SK-N-SH (cell line): ENCODE data around the gene TOMM40. TPM values are rescaled to one million over a fixed set of nuclear protein-coding genes. Genes with fewer than 3 reads are reported as not detected.

Experiments
- CTCF ChIA-PET: fragments of 300-600, 350-600 bp; formaldehyde crosslinking; extraction: SDS; loops from one replicate; lab custom pipeline; 2021; lab: Yijun Ruan, JAX
- POLR2A ChIA-PET: fragments of 350-600 bp; sonication (Branson Sonifier 250); formaldehyde crosslinking; extraction: SDS; loops from one replicate; lab custom pipeline; 2020; ENCODE audit warnings: antibody characterized with exemption, inconsistent platforms; lab: Yijun Ruan, JAX
- DNase-seq: peaks from one replicate; pipeline ENCODE4 v3.0.0; 2012
- H2AFZ ChIP-seq: fragments of 200-600 bp; sonication (generic); 2 replicates; pipeline ENCODE4 v1.8.1; 2016; ENCODE audit warnings: antibody characterized with exemption, mild to moderate bottlenecking, low read depth
- H3F3A ChIP-seq: fragments of 200-600 bp; sonication (generic); replicated peaks from 2 replicates; pipeline ENCODE3; 2016; ENCODE audit warnings: antibody characterized with exemption, mild to moderate bottlenecking; ENCODE audit not compliant: insufficient read depth
- H3K27ac ChIP-seq, 2 experiments: fragments of 200-500 bp in 1 of 2; fragments of 200-600 bp in 1 of 2; sonication (Bioruptor generic) in 1 of 2; sonication (generic), shearing (Covaris generic) in 1 of 2; 2 replicates each; pipeline versions ENCODE4 v1.5.1 to v1.6.1; 2014 to 2016; ENCODE audit warnings: low read depth in 2 of 2, inconsistent platforms in 1 of 2, low read length in 1 of 2, mild to moderate bottlenecking in 1 of 2, mixed read lengths in 1 of 2
- H3K27me3 ChIP-seq: fragments of 200-600 bp; sonication (generic), shearing (Covaris generic); 2 replicates; pipeline ENCODE4 v1.6.1; 2016; ENCODE audit warnings: mixed run types; ENCODE audit not compliant: insufficient read depth
- H3K36me3 ChIP-seq, 2 experiments: fragments of 200-500 bp in 1 of 2; fragments of 200-600 bp in 1 of 2; sonication (Bioruptor generic) in 1 of 2; sonication (generic) in 1 of 2; replicated peaks in 1 of 2; 2 replicates each; pipeline versions ENCODE3 to v1.5.1; 2014 to 2016; ENCODE audit warnings: low read length in 1 of 2, mild to moderate bottlenecking in 1 of 2; ENCODE audit not compliant: insufficient read depth in 2 of 2, control insufficient read depth in 1 of 2
- H3K4me1 ChIP-seq, 2 experiments: fragments of 200-500 bp in 1 of 2; fragments of 200-600 bp in 1 of 2; sonication (Bioruptor generic) in 1 of 2; sonication (generic), shearing (Covaris generic) in 1 of 2; 2 replicates each; pipeline versions ENCODE4 v1.5.1 to v1.6.1; 2014 to 2016; ENCODE audit warnings: low read depth in 1 of 2, low read length in 1 of 2, mixed run types in 1 of 2; ENCODE audit not compliant: insufficient read depth in 2 of 2, control insufficient read depth in 1 of 2
- H3K4me2 ChIP-seq: fragments of 200-600 bp; sonication (generic), shearing (Covaris generic); 2 replicates; pipeline ENCODE4 v1.6.1; 2017; ENCODE audit warnings: mixed run types
- H3K4me3 ChIP-seq, 2 experiments: fragments of 200-500 bp in 1 of 2; fragments of 200-600 bp in 1 of 2; sonication (Bioruptor generic) in 1 of 2; sonication (generic), shearing (Covaris generic) in 1 of 2; 2 replicates each; pipeline versions ENCODE4 v1.5.1 to v1.8.1; 2014 to 2016; ENCODE audit warnings: low read depth in 2 of 2, inconsistent platforms in 1 of 2, low read length in 1 of 2, mild to moderate bottlenecking in 1 of 2, mixed read lengths in 1 of 2, moderate library complexity in 1 of 2
- H3K79me2 ChIP-seq: fragments of 200-600 bp; sonication (generic); 2 replicates; pipeline ENCODE4 v1.8.1; 2017; ENCODE audit warnings: mild to moderate bottlenecking; ENCODE audit not compliant: insufficient read depth
- H3K9ac ChIP-seq: fragments of 200-600 bp; sonication (generic); 2 replicates; pipeline ENCODE4 v1.6.1; 2017; ENCODE audit warnings: mixed run types
- H3K9me2 ChIP-seq: fragments of 200-600 bp; sonication (generic); 2 replicates; pipeline ENCODE4 v1.6.1; 2017; ENCODE audit warnings: mixed run types
- H3K9me3 ChIP-seq: fragments of 200-600 bp; sonication (generic); 2 replicates; pipeline ENCODE4 v1.6.1; 2017; ENCODE audit warnings: mixed run types, mild to moderate bottlenecking, moderate library complexity
- H4K20me1 ChIP-seq: fragments of 200-600 bp; sonication (generic); 2 replicates; pipeline ENCODE4 v1.6.1; 2017; ENCODE audit warnings: mild to moderate bottlenecking, mixed run types; ENCODE audit not compliant: insufficient read depth
- CHD2 ChIP-seq: fragments of 150-350 bp; IDR thresholded peaks from 2 replicates; pipeline ENCODE4 v1.6.1; 2018; ENCODE audit warnings: low read length; ENCODE audit not compliant: partially characterized antibody
- ELF1 ChIP-seq: IDR thresholded peaks from 2 replicates; pipeline ENCODE4 v1.4.0; 2012
- EP300 ChIP-seq, 2 experiments: IDR thresholded peaks; 2 replicates each; pipeline versions ENCODE4 v1.4.0 to v1.6.1; 2012; ENCODE audit warnings: borderline replicate concordance in 1 of 2, low read depth in 1 of 2, low read length in 1 of 2
- EZH2phosphoT487 ChIP-seq: fragments of 200-600 bp; sonication (generic); IDR thresholded peaks from 2 replicates; pipeline ENCODE4 v1.6.1; 2017; ENCODE audit warnings: low read depth, mixed run types, mild to moderate bottlenecking, antibody characterized with exemption, moderate library complexity, borderline replicate concordance
- FOSL2 ChIP-seq: IDR thresholded peaks from 2 replicates; pipeline ENCODE4 v1.4.0; 2012; ENCODE audit warnings: low read depth, mild to moderate bottlenecking, moderate library complexity, borderline replicate concordance
- FOXJ3 ChIP-seq: sonication (generic); formaldehyde crosslinking; IDR thresholded peaks from 2 replicates; pipeline ENCODE4 v1.5.1; 2020; ENCODE audit warnings: mild to moderate bottlenecking, missing genetic modification reagents
- FOXM1 ChIP-seq: IDR thresholded peaks from 2 replicates; pipeline ENCODE4 v1.4.0; 2012; ENCODE audit warnings: low read depth, mild to moderate bottlenecking
- GATA2 ChIP-seq: sonication (generic); formaldehyde crosslinking; IDR thresholded peaks from 2 replicates; pipeline ENCODE4 v1.5.0; 2020; ENCODE audit warnings: mild to moderate bottlenecking, missing genetic modification reagents
- JUND ChIP-seq: IDR thresholded peaks from 2 replicates; pipeline ENCODE4 v1.4.0; 2012
- MEF2A ChIP-seq: IDR thresholded peaks from 2 replicates; pipeline ENCODE4 v1.4.0; 2012; ENCODE audit warnings: low read depth, borderline replicate concordance
- RAD21 ChIP-seq: IDR thresholded peaks from 2 replicates; pipeline ENCODE4 v1.6.1; 2012; ENCODE audit warnings: mild to moderate bottlenecking, low read length
- RXRA ChIP-seq: IDR thresholded peaks from 2 replicates; pipeline ENCODE4 v1.4.0; 2012; ENCODE audit warnings: low read depth, mild to moderate bottlenecking, borderline replicate concordance
- TEAD4 ChIP-seq: IDR thresholded peaks from 2 replicates; pipeline ENCODE4 v1.4.0; 2012; ENCODE audit warnings: mild to moderate bottlenecking, borderline replicate concordance; ENCODE audit not compliant: insufficient read depth
- YY1 ChIP-seq: IDR thresholded peaks from 2 replicates; pipeline ENCODE4 v1.4.0; 2012; ENCODE audit warnings: low read depth, mild to moderate bottlenecking
- WGBS: methylation state at CpG from one replicate; pipeline ENCODE4 v1.1.6; 2017; ENCODE audit warnings: low lambda C conversion rate; 5-methylcytosine and 5-hydroxymethylcytosine counted together
- polyA plus RNA-seq, 3 experiments: library from polyadenylated mRNA; depleted of rRNA; stranded (reverse); fragments of >200 nt; gene quantifications; 2 replicates each; pipeline ENCODE4 v1.2.3, GENCODE V29; 2012
- TF ChIP-seq, protein P1 (sequence below): fragments of 150-350 bp; IDR thresholded peaks from 2 replicates; pipeline ENCODE4 v1.6.1; 2017; ENCODE audit warnings: antibody characterized with exemption, low read length, low read depth, borderline replicate concordance
- TF ChIP-seq, protein P2 (sequence below): IDR thresholded peaks from 2 replicates; pipeline ENCODE4 v1.4.0; 2012; ENCODE audit warnings: low read depth
- TF ChIP-seq, protein P3 (sequence below): fragments of 150-350 bp; IDR thresholded peaks from 2 replicates; pipeline ENCODE4 v1.6.1; 2016; ENCODE audit warnings: mild to moderate bottlenecking, low read depth, low read length
- TF ChIP-seq, protein P4 (sequence below): IDR thresholded peaks from 2 replicates; pipeline ENCODE4 v1.6.1; 2012; ENCODE audit warnings: mild to moderate bottlenecking, low read depth, low read length, moderate library complexity
- TF ChIP-seq, protein P5 (sequence below): IDR thresholded peaks from 2 replicates; pipeline ENCODE4; 2012
- TF ChIP-seq, protein P6 (sequence below): IDR thresholded peaks from 2 replicates; pipeline ENCODE4 v1.4.0; 2012; ENCODE audit warnings: low read depth, borderline replicate concordance

The TOMM40 gene
- polyA plus RNA-seq, 1 of the 3 experiments (the other 2 are of a cell fraction) = 78.9 TPM

DNA sequence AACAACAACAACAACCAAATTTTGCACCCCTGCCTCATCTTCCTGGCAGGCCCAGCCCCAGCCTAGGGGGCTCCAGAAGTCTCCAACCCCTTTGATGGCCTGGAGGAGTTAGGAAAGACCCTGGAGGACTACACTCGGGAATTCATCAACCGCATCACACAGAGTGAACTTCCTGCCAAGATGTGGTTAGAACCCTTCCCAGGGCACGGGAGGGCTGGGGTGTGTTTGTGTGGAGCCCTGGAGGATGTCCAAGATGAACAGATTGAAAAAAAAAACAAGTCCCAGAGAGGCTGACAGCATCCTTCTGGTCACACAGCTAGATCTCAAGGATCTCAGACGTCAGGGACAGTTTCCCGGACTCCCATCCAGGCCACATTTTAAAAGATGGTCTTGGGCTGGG is 36.7 kb downstream of the TOMM40 start (continued):
- TF ChIP-seq, protein P1, sequence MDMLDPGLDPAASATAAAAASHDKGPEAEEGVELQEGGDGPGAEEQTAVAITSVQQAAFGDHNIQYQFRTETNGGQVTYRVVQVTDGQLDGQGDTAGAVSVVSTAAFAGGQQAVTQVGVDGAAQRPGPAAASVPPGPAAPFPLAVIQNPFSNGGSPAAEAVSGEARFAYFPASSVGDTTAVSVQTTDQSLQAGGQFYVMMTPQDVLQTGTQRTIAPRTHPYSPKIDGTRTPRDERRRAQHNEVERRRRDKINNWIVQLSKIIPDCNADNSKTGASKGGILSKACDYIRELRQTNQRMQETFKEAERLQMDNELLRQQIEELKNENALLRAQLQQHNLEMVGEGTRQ = no peak
- TF ChIP-seq, protein P2, sequence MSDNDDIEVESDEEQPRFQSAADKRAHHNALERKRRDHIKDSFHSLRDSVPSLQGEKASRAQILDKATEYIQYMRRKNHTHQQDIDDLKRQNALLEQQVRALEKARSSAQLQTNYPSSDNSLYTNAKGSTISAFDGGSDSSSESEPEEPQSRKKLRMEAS = no peak
- TF ChIP-seq FOSL2 = no peak
- TF ChIP-seq MEF2A = no peak
- TF ChIP-seq EP300 (IDR thresholded peaks at IDR 0.05; ENCODE audit: borderline replicate concordance in 1 of 2, low read depth in 1 of 2, low read length in 1 of 2) = no peak
- TF ChIP-seq, protein P3, sequence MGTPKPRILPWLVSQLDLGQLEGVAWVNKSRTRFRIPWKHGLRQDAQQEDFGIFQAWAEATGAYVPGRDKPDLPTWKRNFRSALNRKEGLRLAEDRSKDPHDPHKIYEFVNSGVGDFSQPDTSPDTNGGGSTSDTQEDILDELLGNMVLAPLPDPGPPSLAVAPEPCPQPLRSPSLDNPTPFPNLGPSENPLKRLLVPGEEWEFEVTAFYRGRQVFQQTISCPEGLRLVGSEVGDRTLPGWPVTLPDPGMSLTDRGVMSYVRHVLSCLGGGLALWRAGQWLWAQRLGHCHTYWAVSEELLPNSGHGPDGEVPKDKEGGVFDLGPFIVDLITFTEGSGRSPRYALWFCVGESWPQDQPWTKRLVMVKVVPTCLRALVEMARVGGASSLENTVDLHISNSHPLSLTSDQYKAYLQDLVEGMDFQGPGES = no peak
- no peak for TF ChIP-seq JUND
- TF ChIP-seq ELF1 = no peak

DNA sequence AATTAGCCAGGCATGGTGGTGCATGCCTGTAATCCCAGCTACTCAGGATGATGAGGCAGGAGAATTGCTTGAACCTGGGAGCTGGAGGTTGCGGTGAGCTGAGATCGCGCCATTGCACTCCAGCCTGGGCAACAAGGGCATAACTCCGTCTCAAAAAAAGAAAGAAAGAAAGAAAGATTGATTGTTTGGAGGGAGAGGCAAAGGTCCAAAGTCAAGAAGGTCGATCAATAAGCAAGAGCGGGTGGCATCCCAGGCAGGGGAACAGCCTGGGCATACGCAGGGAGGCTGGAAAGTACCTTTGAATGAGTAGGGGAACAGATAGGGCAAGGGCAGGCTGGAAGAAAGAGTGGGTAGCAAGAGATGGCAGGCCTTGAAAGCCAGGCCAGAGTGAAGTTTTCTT is 39.0 kb downstream of the TOMM40 start:
- H3K4me1 ChIP-seq = no peaks in the 10 kb centered on the region; a peak in 1 of 4 replicates
- POLR2A ChIA-PET = no interaction called here
- no peaks in the 10 kb centered on the region for H4K20me1 ChIP-seq
- no peak overlapping the region for H3K27ac ChIP-seq
- H3F3A ChIP-seq = no peaks in the 10 kb centered on the region
- H3K36me3 ChIP-seq = no peaks in the 10 kb centered on the region
- no peaks in the 10 kb centered on the region for H3K9me2 ChIP-seq
- no peaks in the 10 kb centered on the region for H3K9me3 ChIP-seq
- DNase-seq = no peak
- H3K4me2 ChIP-seq = no peak overlapping the region
- 0 out of 2 replicates have a peak, but pooled peaks cover 14% of the 10 kb centered on the region for H3K27me3 ChIP-seq
- no peak overlapping the region for H3K9ac ChIP-seq
- H2AFZ ChIP-seq = no peak overlapping the region
- CTCF ChIA-PET = no interaction called here
- H3K4me3 ChIP-seq = no peak overlapping the region
- 70% methylated on average over 7 of the region's 7 CpGs for WGBS
- H3K79me2 ChIP-seq = no peaks in the 10 kb centered on the region
- TF ChIP-seq RAD21 (no peak), EP300 (IDR thresholded peaks at IDR 0.05; ENCODE audit: borderline replicate concordance in 1 of 2, low read depth in 1 of 2, low read length in 1 of 2) (no peak), EZH2phosphoT487 (no peak), YY1 (no peak), FOXJ3 (CRISPR knock-in tag) (no peak), CHD2 (no peak), RXRA (no peak), JUND (no peak), FOXM1 (no peak), GATA2 (no peak), TEAD4 (no peak)
- TF ChIP-seq, protein P3 = no peak
- TF ChIP-seq, protein P4, sequence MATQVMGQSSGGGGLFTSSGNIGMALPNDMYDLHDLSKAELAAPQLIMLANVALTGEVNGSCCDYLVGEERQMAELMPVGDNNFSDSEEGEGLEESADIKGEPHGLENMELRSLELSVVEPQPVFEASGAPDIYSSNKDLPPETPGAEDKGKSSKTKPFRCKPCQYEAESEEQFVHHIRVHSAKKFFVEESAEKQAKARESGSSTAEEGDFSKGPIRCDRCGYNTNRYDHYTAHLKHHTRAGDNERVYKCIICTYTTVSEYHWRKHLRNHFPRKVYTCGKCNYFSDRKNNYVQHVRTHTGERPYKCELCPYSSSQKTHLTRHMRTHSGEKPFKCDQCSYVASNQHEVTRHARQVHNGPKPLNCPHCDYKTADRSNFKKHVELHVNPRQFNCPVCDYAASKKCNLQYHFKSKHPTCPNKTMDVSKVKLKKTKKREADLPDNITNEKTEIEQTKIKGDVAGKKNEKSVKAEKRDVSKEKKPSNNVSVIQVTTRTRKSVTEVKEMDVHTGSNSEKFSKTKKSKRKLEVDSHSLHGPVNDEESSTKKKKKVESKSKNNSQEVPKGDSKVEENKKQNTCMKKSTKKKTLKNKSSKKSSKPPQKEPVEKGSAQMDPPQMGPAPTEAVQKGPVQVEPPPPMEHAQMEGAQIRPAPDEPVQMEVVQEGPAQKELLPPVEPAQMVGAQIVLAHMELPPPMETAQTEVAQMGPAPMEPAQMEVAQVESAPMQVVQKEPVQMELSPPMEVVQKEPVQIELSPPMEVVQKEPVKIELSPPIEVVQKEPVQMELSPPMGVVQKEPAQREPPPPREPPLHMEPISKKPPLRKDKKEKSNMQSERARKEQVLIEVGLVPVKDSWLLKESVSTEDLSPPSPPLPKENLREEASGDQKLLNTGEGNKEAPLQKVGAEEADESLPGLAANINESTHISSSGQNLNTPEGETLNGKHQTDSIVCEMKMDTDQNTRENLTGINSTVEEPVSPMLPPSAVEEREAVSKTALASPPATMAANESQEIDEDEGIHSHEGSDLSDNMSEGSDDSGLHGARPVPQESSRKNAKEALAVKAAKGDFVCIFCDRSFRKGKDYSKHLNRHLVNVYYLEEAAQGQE = no peak
- TF ChIP-seq, protein P1 = no peak
- TF ChIP-seq, protein P5, sequence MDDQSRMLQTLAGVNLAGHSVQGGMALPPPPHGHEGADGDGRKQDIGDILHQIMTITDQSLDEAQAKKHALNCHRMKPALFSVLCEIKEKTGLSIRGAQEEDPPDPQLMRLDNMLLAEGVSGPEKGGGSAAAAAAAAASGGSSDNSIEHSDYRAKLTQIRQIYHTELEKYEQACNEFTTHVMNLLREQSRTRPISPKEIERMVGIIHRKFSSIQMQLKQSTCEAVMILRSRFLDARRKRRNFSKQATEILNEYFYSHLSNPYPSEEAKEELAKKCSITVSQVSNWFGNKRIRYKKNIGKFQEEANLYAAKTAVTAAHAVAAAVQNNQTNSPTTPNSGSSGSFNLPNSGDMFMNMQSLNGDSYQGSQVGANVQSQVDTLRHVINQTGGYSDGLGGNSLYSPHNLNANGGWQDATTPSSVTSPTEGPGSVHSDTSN = no peak
- TF ChIP-seq, protein P6, sequence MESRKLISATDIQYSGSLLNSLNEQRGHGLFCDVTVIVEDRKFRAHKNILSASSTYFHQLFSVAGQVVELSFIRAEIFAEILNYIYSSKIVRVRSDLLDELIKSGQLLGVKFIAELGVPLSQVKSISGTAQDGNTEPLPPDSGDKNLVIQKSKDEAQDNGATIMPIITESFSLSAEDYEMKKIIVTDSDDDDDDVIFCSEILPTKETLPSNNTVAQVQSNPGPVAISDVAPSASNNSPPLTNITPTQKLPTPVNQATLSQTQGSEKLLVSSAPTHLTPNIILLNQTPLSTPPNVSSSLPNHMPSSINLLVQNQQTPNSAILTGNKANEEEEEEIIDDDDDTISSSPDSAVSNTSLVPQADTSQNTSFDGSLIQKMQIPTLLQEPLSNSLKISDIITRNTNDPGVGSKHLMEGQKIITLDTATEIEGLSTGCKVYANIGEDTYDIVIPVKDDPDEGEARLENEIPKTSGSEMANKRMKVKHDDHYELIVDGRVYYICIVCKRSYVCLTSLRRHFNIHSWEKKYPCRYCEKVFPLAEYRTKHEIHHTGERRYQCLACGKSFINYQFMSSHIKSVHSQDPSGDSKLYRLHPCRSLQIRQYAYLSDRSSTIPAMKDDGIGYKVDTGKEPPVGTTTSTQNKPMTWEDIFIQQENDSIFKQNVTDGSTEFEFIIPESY = no peak
